IMR-90 (cell line): Measurements from ENCODE around the gene LEPR. TPM values are rescaled to one million over a fixed set of nuclear protein-coding genes. Genes with fewer than 3 reads are reported as not detected.

ENCODE experiments used
- ATAC-seq: fragments of 200-7000 bp; cut with Tn5 transposase; 2 replicates; pipeline ENCODE4 v1.9.1; 2020; ENCODE audit warnings: low read depth, mild to moderate bottlenecking, moderate library complexity
- BruUV-seq: library from RNA; stranded (reverse); fragments of 400-500 nt; replicated peaks from 2 replicates; lab custom pipeline; 2021; lab: Mats Ljungman, UMichigan
- CTCF ChIA-PET: fragments of 300-600 bp; formaldehyde crosslinking; extraction: SDS; loops from one replicate; lab custom pipeline; 2021; ENCODE audit warnings: antibody characterized with exemption; lab: Yijun Ruan, JAX
- POLR2A ChIA-PET: fragments of 300-600 bp; sonication (Branson Sonifier 250); formaldehyde crosslinking; loops from one replicate; lab custom pipeline; 2022; ENCODE audit warnings: antibody characterized with exemption; ENCODE audit not compliant: unreplicated experiment; lab: Charles Lee
- DNase-seq: peaks from one replicate; pipeline ENCODE4 v3.0.0; 2013
- H2AFZ ChIP-seq: replicated peaks from 2 replicates; pipeline ENCODE3; 2013; ENCODE audit warnings: low read length, mild to moderate bottlenecking; ENCODE audit not compliant: poor library complexity
- H2AK5ac ChIP-seq: 2 replicates; pipeline ENCODE4 v1.6.1; 2013; ENCODE audit warnings: low read depth, low read length, inconsistent platforms
- H2AK9ac ChIP-seq: replicated peaks from 2 replicates; pipeline ENCODE3; 2013; ENCODE audit warnings: mild to moderate bottlenecking, low read depth, low read length, moderate library complexity; ENCODE audit not compliant: poor library complexity
- H2BK120ac ChIP-seq: 2 replicates; pipeline ENCODE4 v1.6.1; 2013; ENCODE audit warnings: low read depth, low read length, inconsistent platforms
- H2BK15ac ChIP-seq: 3 replicates; pipeline ENCODE4 v1.6.1; 2013; ENCODE audit warnings: low read depth, low read length, inconsistent platforms
- H2BK20ac ChIP-seq: 2 replicates; pipeline ENCODE4 v1.6.1; 2013; ENCODE audit warnings: low read depth, mild to moderate bottlenecking, inconsistent platforms, low read length, moderate library complexity
- H2BK5ac ChIP-seq: 2 replicates; pipeline ENCODE4 v1.6.1; 2013; ENCODE audit warnings: mild to moderate bottlenecking, low read depth, low read length, inconsistent platforms; ENCODE audit not compliant: poor library complexity, severe bottlenecking
- H3K14ac ChIP-seq: replicated peaks from 2 replicates; pipeline ENCODE4 v1.6.1; 2013; ENCODE audit warnings: low read depth, low read length, inconsistent platforms
- H3K18ac ChIP-seq: 2 replicates; pipeline ENCODE4 v1.6.1; 2013; ENCODE audit warnings: low read depth, low read length, control low read depth
- H3K23ac ChIP-seq: 2 replicates; pipeline ENCODE4 v1.6.1; 2013; ENCODE audit warnings: low read depth, low read length, inconsistent platforms
- H3K27ac ChIP-seq: 2 replicates; pipeline ENCODE4 v1.5.1; 2013; ENCODE audit warnings: mild to moderate bottlenecking, control low read depth, low read length; ENCODE audit not compliant: insufficient read depth
- H3K27me3 ChIP-seq: 2 replicates; pipeline ENCODE4 v1.6.1; 2013; ENCODE audit warnings: low read length; ENCODE audit not compliant: control insufficient read depth, insufficient read depth
- H3K36me3 ChIP-seq: 2 replicates; pipeline ENCODE4 v1.6.1; 2013; ENCODE audit warnings: low read length, mixed read lengths; ENCODE audit not compliant: control insufficient read depth, insufficient read depth
- H3K4ac ChIP-seq: 2 replicates; pipeline ENCODE4 v1.6.1; 2013; ENCODE audit warnings: low read depth, low read length, inconsistent platforms
- H3K4me1 ChIP-seq: 2 replicates; pipeline ENCODE4 v1.6.1; 2013; ENCODE audit warnings: low read length, mixed read lengths; ENCODE audit not compliant: control insufficient read depth, insufficient read depth
- H3K4me2 ChIP-seq: 2 replicates; pipeline ENCODE4 v1.6.1; 2013; ENCODE audit warnings: low read depth, mild to moderate bottlenecking, control low read depth, low read length, moderate library complexity
- H3K4me3 ChIP-seq: 2 replicates; pipeline ENCODE4 v1.5.1; 2013; ENCODE audit warnings: low read depth, mild to moderate bottlenecking, control low read depth, low read length, moderate library complexity; ENCODE audit not compliant: insufficient read depth
- H3K56ac ChIP-seq: 2 replicates; pipeline ENCODE4 v1.6.1; 2013; ENCODE audit warnings: low read length, inconsistent platforms; ENCODE audit not compliant: insufficient read depth; ENCODE audit errors: extremely low read depth
- H3K79me1 ChIP-seq, 2 experiments: 2 replicates each; pipeline ENCODE4 v1.6.1; 2013; ENCODE audit warnings: low read length in 2 of 2, inconsistent platforms in 1 of 2, low read depth in 1 of 2
- H3K9ac ChIP-seq: 2 replicates; pipeline ENCODE4 v1.6.1; 2013; ENCODE audit warnings: low read depth, low read length, control low read depth
- H3K9me1 ChIP-seq: 2 replicates; pipeline ENCODE4 v1.6.1; 2013; ENCODE audit warnings: low read length, inconsistent platforms; ENCODE audit not compliant: insufficient read depth
- H3K9me3 ChIP-seq: 2 replicates; pipeline ENCODE4 v1.6.1; 2013; ENCODE audit warnings: low read length; ENCODE audit not compliant: control insufficient read depth, insufficient read depth
- H4K20me1 ChIP-seq: 2 replicates; pipeline ENCODE4 v1.6.1; 2013; ENCODE audit warnings: low read length, inconsistent platforms; ENCODE audit not compliant: insufficient read depth
- H4K5ac ChIP-seq: 2 replicates; pipeline ENCODE4 v1.6.1; 2013; ENCODE audit warnings: mild to moderate bottlenecking, low read depth, low read length, control low read depth
- H4K8ac ChIP-seq, 2 experiments: 2 replicates each; pipeline ENCODE4 v1.6.1; 2013; ENCODE audit warnings: low read depth in 2 of 2, low read length in 2 of 2, control low read depth in 1 of 2, inconsistent platforms in 1 of 2
- H4K91ac ChIP-seq: 2 replicates; pipeline ENCODE4 v1.6.1; 2013; ENCODE audit warnings: low read depth, low read length, inconsistent platforms; ENCODE audit not compliant: insufficient read depth
- FOS ChIP-seq: fragments of 150-350 bp; IDR thresholded peaks from 2 replicates; pipeline ENCODE4 v1.6.1; 2016; ENCODE audit warnings: low read depth, low read length
- MAZ ChIP-seq: IDR thresholded peaks from 2 replicates; pipeline ENCODE4 v1.6.1; 2012; ENCODE audit warnings: low read depth, mild to moderate bottlenecking, low read length, improper control_type of control experiment, moderate library complexity, borderline replicate concordance
- NFE2L2 ChIP-seq: fragments of 150-350 bp; IDR thresholded peaks from 2 replicates; pipeline ENCODE4 v1.6.1; 2016; ENCODE audit warnings: low read depth, mild to moderate bottlenecking, low read length
- RCOR1 ChIP-seq: IDR thresholded peaks from 2 replicates; pipeline ENCODE4 v1.6.1; 2012; ENCODE audit warnings: mild to moderate bottlenecking, low read length, improper control_type of control experiment; ENCODE audit not compliant: insufficient replicate concordance
- RFX5 ChIP-seq: IDR thresholded peaks from 2 replicates; pipeline ENCODE4 v1.8.0; 2012; ENCODE audit warnings: low read depth, mild to moderate bottlenecking, low read length, moderate library complexity
- USF2 ChIP-seq: fragments of 150-350 bp; IDR thresholded peaks from 2 replicates; pipeline ENCODE4 v1.6.1; 2017; ENCODE audit warnings: mild to moderate bottlenecking, antibody characterized with exemption, low read length, low read depth
- WGBS, 2 experiments: methylation state at CpG; one replicate each; pipeline versions ENCODE4 v1.1.5 to v1.1.7; 2013; ENCODE audit warnings: missing lambda C conversion rate in 2 of 2; ENCODE audit not compliant: insufficient read length in 1 of 2; ENCODE audit errors: extremely low coverage in 2 of 2; 5-methylcytosine and 5-hydroxymethylcytosine counted together
- dilution Hi-C: fragments of 300-500 bp; cut with HindIII; formaldehyde crosslinking; loops from one replicate; pipeline ENCODE4 v1.14.3; 2018; ENCODE audit warnings: low sequenced_read_pairs; ENCODE audit not compliant: unreplicated experiment
- in situ Hi-C: fragments of 300-500 bp; cut with MboI; formaldehyde crosslinking; loops from 3 replicates; pipeline ENCODE4 v1.14.3; 2019; ENCODE audit warnings: low sequenced_read_pairs, inconsistent platforms, mixed read lengths
- intact Hi-C: fragments of 100-400 bp; cut with micrococcal nuclease; formaldehyde crosslinking; loops from 2 replicates; pipeline ENCODE4 v1.10.0; 2022
- polyA plus RNA-seq, 3 experiments: library from polyadenylated mRNA; depleted of rRNA; stranded (reverse); fragments of >200 nt; gene quantifications; 2 replicates each; pipeline ENCODE4 v1.2.3, GENCODE V29; 2012; ENCODE audit warnings: low replicate concordance in 1 of 3
- total RNA-seq: library from RNA; depleted of rRNA; stranded (reverse); fragments of >200 nt; gene quantifications from 2 replicates; pipeline ENCODE4 v1.2.3, GENCODE V29; 2012

LEPR gene
- total and polyA plus RNA-seq, 2 of the 4 experiments (the other 2 are of a cell fraction), result 2.1 to 8.8 TPM

GRCh38 chr1:65419681-65420589 lies 533 bp upstream of the LEPR start:
- H3K23ac ChIP-seq, result peak overlapping the region; percentile 67; the same call in 1 of the 2 replicates
- H3K79me1 ChIP-seq, result peaks cover 12 to 21% of the 10 kb centered on the region in 2 experiments
- peak overlapping the region; percentile 77 for H2BK120ac ChIP-seq
- 0 out of 2 replicates have a peak overlapping the region, but pooled peaks have one; percentile 37 for H2BK20ac ChIP-seq
- H3K4me3 ChIP-seq, result peak overlapping the region; percentile 67
- no peaks in the 10 kb centered on the region for H3K36me3 ChIP-seq
- no peaks in the 10 kb centered on the region; the same call in 1 of the 2 replicates for H4K20me1 ChIP-seq
- H4K5ac ChIP-seq, result peak overlapping the region; percentile 36
- H4K91ac ChIP-seq, result peak overlapping the region; percentile 83
- intact Hi-C loops (loop anchor here (5.0 kb wide), 2 partner anchors 168 to 527 kb away; no protein-coding TSS in a partner anchor), dilution Hi-C loops (no loop called here), in situ Hi-C loops (loop anchor here (10.0 kb wide), 3 partner anchors 355 to 1025 kb away; no protein-coding TSS in a partner anchor)
- H3K9me1 ChIP-seq, result peaks cover 12% of the 10 kb centered on the region; the same call in 1 of the 2 replicates
- WGBS, 2 experiments, result no CpG with 5 or more reads among the region's 52 CpGs
- BruUV-seq, result no TSS peak
- H2BK15ac ChIP-seq, result peak overlapping the region; percentile 99; the same call in 2 of the 3 replicates
- peak; percentile 60; the same call in 1 of the 2 replicates for TF ChIP-seq MAZ
- TF ChIP-seq USF2, result no peak
- TF ChIP-seq FOS, result no peak
- no peak for TF ChIP-seq NFE2L2
- TF ChIP-seq RCOR1, result no peak
- no peak for TF ChIP-seq RFX5
- H3K4ac ChIP-seq, result peak overlapping the region; percentile 83
- peak overlapping the region; percentile 75 for H3K9ac ChIP-seq
- H3K4me2 ChIP-seq, result peak overlapping the region; percentile 88
- peak overlapping the region; percentile 95 to 98 for H4K8ac ChIP-seq
- peak overlapping the region; percentile 73 for H3K14ac ChIP-seq
- H2AK9ac ChIP-seq, result peak overlapping the region; percentile 66
- ATAC-seq (peak; percentile 95), DNase-seq (peak; percentile 97)
- H3K27me3 ChIP-seq, result no peaks in the 10 kb centered on the region
- peaks cover 12% of the 10 kb centered on the region for H3K4me1 ChIP-seq
- peak overlapping the region; percentile 45; the same call in 1 of the 2 replicates for H2AK5ac ChIP-seq
- no peaks in the 10 kb centered on the region for H3K9me3 ChIP-seq
- H3K56ac ChIP-seq, result peak overlapping the region; percentile 68
- ChIA-PET CTCF (interaction anchor here (0.6 to 0.9 kb wide), 2 partner anchors 11 to 71 kb away, joined by 3 read pairs; no protein-coding TSS in a partner anchor), POLR2A (interaction anchor here (0.5 kb wide), 2 partner anchors 11 to 208 kb away, joined by 3 read pairs; no protein-coding TSS in a partner anchor)
- peak overlapping the region; percentile 38 for H3K18ac ChIP-seq
- H3K27ac ChIP-seq, result peak overlapping the region; percentile 78
- H2BK5ac ChIP-seq, result peak overlapping the region; percentile 63
- H2AFZ ChIP-seq, result peak overlapping the region; percentile 96
